H9 (cell line): ENCODE results near the gene NKAIN1. TPM values are rescaled to one million over a fixed set of nuclear protein-coding genes. Genes with fewer than 3 reads are reported as not detected.

Experiments
- DNase-seq: peaks from one replicate; pipeline ENCODE4 v3.0.0-alpha.2; 2017
- H2AFZ ChIP-seq: one replicate; pipeline ENCODE4 v1.6.1; 2013; ENCODE audit warnings: mild to moderate bottlenecking, low read length, control low read depth, moderate library complexity
- H2AK5ac ChIP-seq: 2 replicates; pipeline ENCODE4 v1.6.1; 2013; ENCODE audit warnings: low read length, control low read depth, mixed read lengths; ENCODE audit not compliant: insufficient read length
- H2BK120ac ChIP-seq: one replicate; pipeline ENCODE4 v1.6.1; 2013; ENCODE audit warnings: low read depth, mild to moderate bottlenecking, low read length, control low read depth, inconsistent platforms; ENCODE audit not compliant: poor library complexity, severe bottlenecking
- H2BK12ac ChIP-seq: 2 replicates; pipeline ENCODE4 v1.6.1; 2013; ENCODE audit warnings: low read length, control low read depth, mixed read lengths, low read depth; ENCODE audit not compliant: insufficient read length
- H2BK15ac ChIP-seq: 2 replicates; pipeline ENCODE4 v1.6.1; 2013; ENCODE audit warnings: low read depth, low read length, control low read depth
- H2BK20ac ChIP-seq: one replicate; pipeline ENCODE4 v1.6.1; 2013; ENCODE audit warnings: low read depth, mild to moderate bottlenecking, low read length, control low read depth, inconsistent platforms; ENCODE audit not compliant: poor library complexity, severe bottlenecking
- H2BK5ac ChIP-seq: 2 replicates; pipeline ENCODE4 v1.6.1; 2013; ENCODE audit warnings: low read length, control low read depth, mixed read lengths; ENCODE audit not compliant: insufficient read length
- H3K14ac ChIP-seq: 2 replicates; pipeline ENCODE4 v1.6.1; 2013; ENCODE audit warnings: low read length, control low read depth; ENCODE audit not compliant: insufficient read depth
- H3K18ac ChIP-seq: 2 replicates; pipeline ENCODE4 v1.6.1; 2013; ENCODE audit warnings: low read depth, mild to moderate bottlenecking, mixed read lengths, low read length, control low read depth; ENCODE audit not compliant: insufficient read length
- H3K23ac ChIP-seq: 2 replicates; pipeline ENCODE4 v1.6.1; 2013; ENCODE audit warnings: low read length, control low read depth, mixed read lengths, low read depth; ENCODE audit not compliant: insufficient read length
- H3K23me2 ChIP-seq: 2 replicates; pipeline ENCODE4 v1.6.1; 2013; ENCODE audit warnings: low read depth, mild to moderate bottlenecking, mixed read lengths, low read length, control low read depth; ENCODE audit not compliant: insufficient read length, poor library complexity, severe bottlenecking
- H3K27ac ChIP-seq: 2 replicates; pipeline ENCODE4 v1.5.1; 2013; ENCODE audit warnings: low read length, control low read depth, mixed read lengths, low read depth; ENCODE audit not compliant: insufficient read length
- H3K27me3 ChIP-seq: 2 replicates; pipeline ENCODE4 v1.6.1; 2013; ENCODE audit warnings: low read length, control low read depth, inconsistent platforms; ENCODE audit not compliant: insufficient read depth
- H3K4ac ChIP-seq: 2 replicates; pipeline ENCODE4 v1.6.1; 2013; ENCODE audit warnings: low read depth, mild to moderate bottlenecking, control low read depth, inconsistent platforms, low read length, moderate library complexity
- H3K4me1 ChIP-seq: 2 replicates; pipeline ENCODE4 v1.6.1; 2013; ENCODE audit warnings: low read length, control low read depth, inconsistent platforms; ENCODE audit not compliant: insufficient read depth
- H3K4me2 ChIP-seq: 2 replicates; pipeline ENCODE4 v1.6.1; 2013; ENCODE audit warnings: low read length, control low read depth, mixed read lengths; ENCODE audit not compliant: insufficient read length, insufficient read depth
- H3K56ac ChIP-seq: 2 replicates; pipeline ENCODE4 v1.6.1; 2013; ENCODE audit warnings: low read depth, mild to moderate bottlenecking, mixed read lengths, low read length, control low read depth; ENCODE audit not compliant: insufficient read length
- H3K79me1 ChIP-seq: 2 replicates; pipeline ENCODE4 v1.6.1; 2013; ENCODE audit warnings: low read depth, mild to moderate bottlenecking, moderate library complexity, low read length, control low read depth, inconsistent platforms; ENCODE audit not compliant: insufficient read depth, poor library complexity, severe bottlenecking
- H3K79me2 ChIP-seq: 2 replicates; pipeline ENCODE4 v1.6.1; 2013; ENCODE audit warnings: low read length, control low read depth, inconsistent platforms; ENCODE audit not compliant: insufficient read depth
- H3K9ac ChIP-seq: 2 replicates; pipeline ENCODE4 v1.6.1; 2013; ENCODE audit warnings: low read length, control low read depth, mixed read lengths; ENCODE audit not compliant: insufficient read length; ENCODE audit errors: extremely low read depth
- H3K9me3 ChIP-seq: one replicate; pipeline ENCODE4 v1.6.1; 2013; ENCODE audit warnings: low read depth, low read length, inconsistent platforms; ENCODE audit not compliant: control insufficient read depth
- H3T11ph ChIP-seq: one replicate; pipeline ENCODE4 v1.6.1; 2013; ENCODE audit warnings: mild to moderate bottlenecking, low read length, control low read depth, inconsistent platforms
- H4K20me1 ChIP-seq: one replicate; pipeline ENCODE4 v1.6.1; 2013; ENCODE audit not compliant: control insufficient read depth, insufficient read length, insufficient read depth
- H4K5ac ChIP-seq: 2 replicates; pipeline ENCODE4 v1.6.1; 2013; ENCODE audit warnings: low read depth, mild to moderate bottlenecking, mixed read lengths, low read length, control low read depth; ENCODE audit not compliant: insufficient read length
- H4K8ac ChIP-seq: replicated peaks from 2 replicates; pipeline ENCODE4 v1.6.1; 2013; ENCODE audit warnings: low read length, control low read depth, mixed read lengths, low read depth; ENCODE audit not compliant: insufficient read length
- H4K91ac ChIP-seq: 2 replicates; pipeline ENCODE4 v1.6.1; 2013; ENCODE audit warnings: low read depth, mild to moderate bottlenecking, moderate library complexity, mixed read lengths, low read length, control low read depth; ENCODE audit not compliant: insufficient read length
- H3K27ac Mint-ChIP-seq, 3 experiments: 2 replicates in 2 of 3; 3 replicates in 1 of 3; pipeline ENCODE4 v1.8.0; 2020 to 2021; ENCODE audit warnings: mixed read lengths in 3 of 3, mild to moderate bottlenecking in 1 of 3, moderate library complexity in 1 of 3
- H3K27me3 Mint-ChIP-seq: 2 replicates; pipeline ENCODE4 v1.8.0; 2021; ENCODE audit warnings: low read depth, mild to moderate bottlenecking, moderate library complexity, mixed read lengths
- H3K36me3 Mint-ChIP-seq, 3 experiments: 2 replicates in 2 of 3; 3 replicates in 1 of 3; pipeline ENCODE4 v1.8.0; 2020 to 2021; ENCODE audit warnings: low read depth in 3 of 3, mixed read lengths in 3 of 3; ENCODE audit not compliant: insufficient read depth in 1 of 3
- H3K4me1 Mint-ChIP-seq, 2 experiments: 2 replicates each; pipeline ENCODE4 v1.8.0; 2020; ENCODE audit warnings: mixed read lengths in 2 of 2
- H3K4me3 Mint-ChIP-seq, 2 experiments: 2 replicates in 1 of 2; 3 replicates in 1 of 2; pipeline ENCODE4 v1.8.0; 2020 to 2021; ENCODE audit warnings: mild to moderate bottlenecking in 2 of 2, mixed read lengths in 2 of 2, moderate library complexity in 1 of 2
- H3K9me3 Mint-ChIP-seq, 2 experiments: 2 replicates in 1 of 2; 3 replicates in 1 of 2; pipeline ENCODE4 v1.8.0; 2020; ENCODE audit warnings: mild to moderate bottlenecking in 2 of 2, mixed read lengths in 2 of 2, moderate library complexity in 1 of 2
- WGBS: extraction: QIAGEN DNeasy Blood & Tissue Kit; methylation state at CpG from one replicate; pipeline ENCODE4 v1.1.7; 2013; ENCODE audit warnings: missing lambda C conversion rate, low lambda C conversion rate, mixed read lengths; ENCODE audit not compliant: insufficient read length; ENCODE audit errors: extremely low coverage; 5-methylcytosine and 5-hydroxymethylcytosine counted together
- total RNA-seq: library from RNA; stranded (reverse); gene quantifications from 2 replicates; pipeline ENCODE4 v1.2.1, GENCODE V29; 2021
- TF ChIP-seq, protein P1 (sequence below): fragments of 200-600 bp; sonication (generic); conservative IDR thresholded peaks from 3 replicates; pipeline ENCODE4 v1.8.0; 2021; ENCODE audit warnings: antibody characterized with exemption, mild to moderate bottlenecking

NKAIN1 gene
- total RNA-seq, 1 experiment from 2014 or later: 25.6 TPM

DNA sequence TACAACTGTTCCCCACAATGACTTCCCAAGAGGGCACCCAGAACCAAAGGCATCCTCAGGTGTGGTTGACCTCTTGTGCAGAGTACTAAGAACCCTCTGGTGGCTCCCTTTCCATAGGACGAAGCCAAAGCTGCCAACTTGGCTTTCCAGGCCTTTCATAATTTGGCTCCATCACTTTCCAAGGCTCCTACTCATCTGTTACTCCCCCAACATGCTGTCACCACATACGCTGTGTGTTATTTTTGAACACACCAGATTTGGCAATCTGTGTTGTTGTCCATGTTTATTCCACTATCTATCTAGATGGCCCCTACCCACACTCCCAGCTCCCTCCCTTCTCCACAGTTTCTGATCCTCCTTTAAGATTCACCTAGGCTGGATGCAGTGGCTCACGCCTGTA, 10.2 kb upstream of the NKAIN1 start:
- Histone ChIP-seq H2AK5ac (no peak overlapping the region), H3K27me3 (no peaks in the 10 kb centered on the region), H3K9ac (no peak overlapping the region), H3K56ac (no peak overlapping the region), H4K20me1 (no peaks in the 10 kb centered on the region), H2BK12ac (no peak overlapping the region), H3K79me1 (no peaks in the 10 kb centered on the region), H3K9me3 (no peaks in the 10 kb centered on the region), H4K5ac (peak overlapping the region; percentile 76), H3K79me2 (no peaks in the 10 kb centered on the region), H3K14ac (no peak overlapping the region), H4K8ac (no peak overlapping the region), H2BK20ac (no peak overlapping the region), H3K23ac (no peak overlapping the region), H3K23me2 (no peaks in the 10 kb centered on the region), H3T11ph (no peak overlapping the region), H3K4me2 (no peak overlapping the region), H2BK15ac (no peak overlapping the region), H3K18ac (no peak overlapping the region), H3K4ac (no peak overlapping the region), H2BK120ac (no peak overlapping the region), H2BK5ac (no peak overlapping the region), H3K27ac (no peak overlapping the region), H2AFZ (no peak overlapping the region), H4K91ac (no peak overlapping the region), H3K4me1 (no peaks in the 10 kb centered on the region)
- no peaks in the 10 kb centered on the region for H3K9me3 Mint-ChIP-seq
- peaks cover 6% of the 10 kb centered on the region for H3K27me3 Mint-ChIP-seq
- H3K4me3 Mint-ChIP-seq: no peak overlapping the region; a peak in 1 of 5 replicates
- WGBS: no CpG with 5 or more reads among the region's 3 CpGs
- H3K36me3 Mint-ChIP-seq: no peaks in the 10 kb centered on the region
- DNase-seq: no peak
- H3K27ac Mint-ChIP-seq: no peak overlapping the region
- H3K4me1 Mint-ChIP-seq: no peaks in the 10 kb centered on the region
- TF ChIP-seq, protein P1, sequence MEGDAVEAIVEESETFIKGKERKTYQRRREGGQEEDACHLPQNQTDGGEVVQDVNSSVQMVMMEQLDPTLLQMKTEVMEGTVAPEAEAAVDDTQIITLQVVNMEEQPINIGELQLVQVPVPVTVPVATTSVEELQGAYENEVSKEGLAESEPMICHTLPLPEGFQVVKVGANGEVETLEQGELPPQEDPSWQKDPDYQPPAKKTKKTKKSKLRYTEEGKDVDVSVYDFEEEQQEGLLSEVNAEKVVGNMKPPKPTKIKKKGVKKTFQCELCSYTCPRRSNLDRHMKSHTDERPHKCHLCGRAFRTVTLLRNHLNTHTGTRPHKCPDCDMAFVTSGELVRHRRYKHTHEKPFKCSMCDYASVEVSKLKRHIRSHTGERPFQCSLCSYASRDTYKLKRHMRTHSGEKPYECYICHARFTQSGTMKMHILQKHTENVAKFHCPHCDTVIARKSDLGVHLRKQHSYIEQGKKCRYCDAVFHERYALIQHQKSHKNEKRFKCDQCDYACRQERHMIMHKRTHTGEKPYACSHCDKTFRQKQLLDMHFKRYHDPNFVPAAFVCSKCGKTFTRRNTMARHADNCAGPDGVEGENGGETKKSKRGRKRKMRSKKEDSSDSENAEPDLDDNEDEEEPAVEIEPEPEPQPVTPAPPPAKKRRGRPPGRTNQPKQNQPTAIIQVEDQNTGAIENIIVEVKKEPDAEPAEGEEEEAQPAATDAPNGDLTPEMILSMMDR: no peak
